SU-DHL-6 (cell line): ENCODE measurements around the gene MED12L.

ENCODE experiments used
- CTCF ChIP-seq: fragments of 200-600 bp; sonication (generic); IDR thresholded peaks from one replicate; pipeline ENCODE4 v1.5.1; 2017; ENCODE audit warnings: antibody characterized with exemption, mild to moderate bottlenecking, low read length, moderate library complexity; ENCODE audit not compliant: insufficient read depth, poor library complexity, severe bottlenecking
- EZH2phosphoT487 ChIP-seq: fragments of 200-600 bp; sonication (generic), shearing (Covaris generic); conservative IDR thresholded peaks from 2 replicates; pipeline ENCODE4 v1.6.1; 2018; ENCODE audit warnings: mild to moderate bottlenecking, antibody characterized with exemption, low read length, moderate library complexity, mixed read lengths

- TF ChIP-seq CTCF, result no peak
- TF ChIP-seq EZH2phosphoT487, result no peak
Measured at GRCh38 chr3:151124476-151124875, 39.0 kb downstream of the MED12L start.
